ENCODE measurements around the gene TAP1. TPM values are rescaled to one million over a fixed set of nuclear protein-coding genes. Genes with fewer than 3 reads are reported as not detected.

The TAP1 gene
- total RNA-seq, 1 experiment from 2014 or later, result 13.6 TPM

DNA sequence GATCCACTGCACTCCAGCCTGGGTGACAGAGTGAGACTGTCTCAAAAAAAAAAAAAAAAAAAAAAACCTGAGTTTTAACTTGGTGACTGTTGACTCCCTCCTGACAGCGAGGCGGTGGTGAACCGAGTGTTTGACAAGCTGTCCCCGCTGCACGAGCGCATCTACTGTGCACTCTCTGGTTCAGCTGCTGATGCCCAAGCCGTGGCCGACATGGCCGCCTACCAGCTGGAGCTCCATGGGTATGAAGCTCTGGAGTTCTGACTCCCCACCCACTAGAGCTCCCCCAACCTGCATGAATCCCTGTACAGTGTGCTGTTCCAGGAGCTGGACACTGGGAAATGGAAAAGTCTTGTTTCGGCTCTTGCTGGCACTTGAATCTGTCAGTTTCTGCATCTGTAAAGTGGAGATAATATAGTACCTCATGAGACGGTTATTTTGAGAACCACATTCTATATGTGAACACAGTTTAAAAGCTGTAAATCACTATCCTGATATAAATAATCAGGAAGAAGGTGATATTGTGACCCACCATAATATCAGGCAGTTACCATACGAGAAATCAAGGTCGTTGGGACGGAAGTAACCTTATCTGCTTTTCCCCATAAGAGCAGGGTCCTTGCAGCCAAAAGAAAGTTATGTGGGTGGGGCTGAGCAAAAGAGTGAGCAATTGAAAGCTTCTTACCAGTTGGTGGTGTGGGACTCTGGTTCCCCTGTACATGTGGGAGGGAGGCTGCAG lies 3.8 kb upstream of the TAP1 start (continued):
- TF ChIP-seq, protein P1, sequence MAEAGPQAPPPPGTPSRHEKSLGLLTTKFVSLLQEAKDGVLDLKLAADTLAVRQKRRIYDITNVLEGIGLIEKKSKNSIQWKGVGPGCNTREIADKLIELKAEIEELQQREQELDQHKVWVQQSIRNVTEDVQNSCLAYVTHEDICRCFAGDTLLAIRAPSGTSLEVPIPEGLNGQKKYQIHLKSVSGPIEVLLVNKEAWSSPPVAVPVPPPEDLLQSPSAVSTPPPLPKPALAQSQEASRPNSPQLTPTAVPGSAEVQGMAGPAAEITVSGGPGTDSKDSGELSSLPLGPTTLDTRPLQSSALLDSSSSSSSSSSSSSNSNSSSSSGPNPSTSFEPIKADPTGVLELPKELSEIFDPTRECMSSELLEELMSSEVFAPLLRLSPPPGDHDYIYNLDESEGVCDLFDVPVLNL (CRISPR knock-in tag; IDR thresholded peaks at IDR 0.05; ENCODE audit: borderline replicate concordance, low read depth), result no peak
- TF ChIP-seq IRF2 (CRISPR knock-in tag; IDR thresholded peaks at IDR 0.05; ENCODE audit: borderline replicate concordance, low read depth) (no peak), TEAD4 (CRISPR knock-in tag; IDR thresholded peaks at IDR 0.05) (no peak), SOX15 (CRISPR knock-in tag; IDR thresholded peaks at IDR 0.05) (no peak)

- DNase-seq (ENCODE audit: low spot score) (no peak), ATAC-seq (no peak)
- H3K27ac Mint-ChIP-seq, result no peak overlapping the region
- peaks cover 15% of the 10 kb centered on the region for H3K4me1 Mint-ChIP-seq
- no peak overlapping the region; the same call in 1 of the 2 replicates for H3K4me3 Mint-ChIP-seq
- peaks cover 84% of the 10 kb centered on the region for H3K27me3 Mint-ChIP-seq (ENCODE audit: low read depth)
- H3K36me3 Mint-ChIP-seq, result peaks cover 2% of the 10 kb centered on the region
- no peaks in the 10 kb centered on the region for H3K9me3 Mint-ChIP-seq
- CTCF ChIA-PET, result interaction anchor here (1.0 to 9.4 kb wide), 6 partner anchors 11 to 129 kb away, joined by 3 to 291 read pairs (median 28); partner anchors contain the start of genes PSMB8 and TAP2
- POLR2A ChIA-PET, result interaction anchor here (3.6 kb wide), 1 partner anchor 11 kb away, joined by 28 read pairs; the partner anchor contains the start of gene PSMB8
- TF ChIP-seq FOXJ3 (CRISPR knock-in tag; IDR thresholded peaks at IDR 0.05; ENCODE audit: borderline replicate concordance), result no peak
- no peak for TF ChIP-seq ESRRA (CRISPR knock-in tag; IDR thresholded peaks at IDR 0.05; ENCODE audit: borderline replicate concordance)
- TF ChIP-seq FOXK1 (CRISPR knock-in tag; IDR thresholded peaks at IDR 0.05), result no peak
- TF ChIP-seq OVOL2 (CRISPR knock-in tag; IDR thresholded peaks at IDR 0.05; ENCODE audit: borderline replicate concordance), result no peak
- TF ChIP-seq USF1 (CRISPR knock-in tag; IDR thresholded peaks at IDR 0.05), result no peak
- TF ChIP-seq, protein P1 (CRISPR knock-in tag; IDR thresholded peaks at IDR 0.05; ENCODE audit: borderline replicate concordance, low read depth), result no peak
- TF ChIP-seq NFYB (CRISPR knock-in tag; conservative IDR thresholded peaks at IDR 0.05; ENCODE audit: low read depth), result no peak
- no peak for TF ChIP-seq JAZF1 (CRISPR knock-in tag; IDR thresholded peaks at IDR 0.05)
- no peak for TF ChIP-seq ATF2 (CRISPR knock-in tag; IDR thresholded peaks at IDR 0.05; ENCODE audit: borderline replicate concordance, low read depth)
- TF ChIP-seq JUN (CRISPR knock-in tag; IDR thresholded peaks at IDR 0.05), result no peak
- no peak for TF ChIP-seq TP53 (CRISPR knock-in tag; IDR thresholded peaks at IDR 0.05)
- no peak for TF ChIP-seq USF2 (CRISPR knock-in tag; IDR thresholded peaks at IDR 0.05)
- no peak for TF ChIP-seq HMGA2 (CRISPR knock-in tag; IDR thresholded peaks at IDR 0.05)
- no peak for TF ChIP-seq NFATC4 (CRISPR knock-in tag; IDR thresholded peaks at IDR 0.05)
- TF ChIP-seq, protein P2, sequence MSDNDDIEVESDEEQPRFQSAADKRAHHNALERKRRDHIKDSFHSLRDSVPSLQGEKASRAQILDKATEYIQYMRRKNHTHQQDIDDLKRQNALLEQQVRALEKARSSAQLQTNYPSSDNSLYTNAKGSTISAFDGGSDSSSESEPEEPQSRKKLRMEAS (CRISPR knock-in tag; IDR thresholded peaks at IDR 0.05), result no peak
- TF ChIP-seq ELF4 (CRISPR knock-in tag; IDR thresholded peaks at IDR 0.05; ENCODE audit: low read depth), result no peak
- TF ChIP-seq ZNF121 (CRISPR knock-in tag; IDR thresholded peaks at IDR 0.05), result no peak
- TF ChIP-seq ZBTB21 (CRISPR knock-in tag; IDR thresholded peaks at IDR 0.05; ENCODE audit: borderline replicate concordance), result no peak
- no peak for TF ChIP-seq TEAD1 (CRISPR knock-in tag; IDR thresholded peaks at IDR 0.05)
- no peak for TF ChIP-seq ZNF317 (CRISPR knock-in tag; IDR thresholded peaks at IDR 0.05; ENCODE audit: borderline replicate concordance, low read depth)
Measured at GRCh38 chr6:32855467-32856174, 2.1 kb upstream of the TAP1 start.
